ENCODE measurements around the gene DTNB.

DTNB gene

GRCh38 chr2:25401307-25402026, 271.9 kb downstream of the DTNB start:
- H3K4me3 ChIP-seq (replicated peaks in 1 of 2; ENCODE audit: low read depth in 2 of 2, low read length in 2 of 2), result no peak overlapping the region
- no peak for TF ChIP-seq CTCF (IDR thresholded peaks at IDR 0.05; ENCODE audit: low read depth, low read length)
- DNase-seq (ENCODE audit: low read depth in 2 of 2), result no peak

- no peak overlapping the region for H3K4me3 ChIP-seq (replicated peaks in 1 of 2; ENCODE audit: low read depth in 2 of 2, low read length in 2 of 2)
- no peak for DNase-seq (ENCODE audit: low read depth in 2 of 2)
- no peak for TF ChIP-seq CTCF (IDR thresholded peaks at IDR 0.05; ENCODE audit: low read depth, low read length)
Observed at GRCh38 chr2:25400576-25401216, 272.7 kb downstream of the DTNB start.

- TF ChIP-seq CTCF (IDR thresholded peaks at IDR 0.05; ENCODE audit: low read depth, low read length), result no peak
- DNase-seq (ENCODE audit: low read depth in 2 of 2), result no peak
- no peak overlapping the region for H3K4me3 ChIP-seq (replicated peaks in 1 of 2; ENCODE audit: low read depth in 2 of 2, low read length in 2 of 2)
Observed at GRCh38 chr2:25400169-25400568, 273.2 kb downstream of the DTNB start.

GRCh38 chr2:25398534-25398933, 274.8 kb downstream of the DTNB start:
- H3K4me3 ChIP-seq (replicated peaks in 1 of 2; ENCODE audit: low read depth in 2 of 2, low read length in 2 of 2), result no peak overlapping the region
- TF ChIP-seq CTCF (IDR thresholded peaks at IDR 0.05; ENCODE audit: low read depth, low read length), result no peak

GRCh38 chr2:25397777-25398176, 275.6 kb downstream of the DTNB start:
- no peak overlapping the region for H3K4me3 ChIP-seq (replicated peaks in 1 of 2; ENCODE audit: low read depth in 2 of 2, low read length in 2 of 2)
- no peak for TF ChIP-seq CTCF (IDR thresholded peaks at IDR 0.05; ENCODE audit: low read depth, low read length)
- DNase-seq (ENCODE audit: low read depth in 2 of 2), result no peak

More at GRCh38 chr2:25398534-25398933, 274.8 kb downstream of the DTNB start:
- DNase-seq (ENCODE audit: low read depth in 2 of 2), result no peak

- no peak for DNase-seq (ENCODE audit: low read depth in 2 of 2)
- no peak overlapping the region for H3K4me3 ChIP-seq (replicated peaks in 1 of 2; ENCODE audit: low read depth in 2 of 2, low read length in 2 of 2)
- no peak for TF ChIP-seq CTCF (IDR thresholded peaks at IDR 0.05; ENCODE audit: low read depth, low read length)
Observed at GRCh38 chr2:25389161-25389560, 284.2 kb downstream of the DTNB start.

All from cardiac fibroblast (primary cell).